Panc1 (cell line): ENCODE results near the gene CFAP100.

Experiments
- POLR2AphosphoS5 ChIP-seq: IDR thresholded peaks from 2 replicates; pipeline ENCODE4 v1.6.1; 2012; ENCODE audit warnings: mild to moderate bottlenecking, low read depth, low read length, moderate library complexity
- TF ChIP-seq, protein P1 (sequence below): fragments of 450-650 bp; IDR thresholded peaks from 2 replicates; pipeline ENCODE4 v1.5.1; 2017; ENCODE audit warnings: mild to moderate bottlenecking
- TF ChIP-seq, protein P2 (sequence below), 2 experiments: IDR thresholded peaks; 2 replicates each; pipeline ENCODE4 v1.6.1; 2011 to 2012; ENCODE audit warnings: low read depth in 2 of 2, control low read depth in 1 of 2, low read length in 1 of 2, mild to moderate bottlenecking in 1 of 2, moderate library complexity in 1 of 2; ENCODE audit not compliant: insufficient read depth in 1 of 2

DNA sequence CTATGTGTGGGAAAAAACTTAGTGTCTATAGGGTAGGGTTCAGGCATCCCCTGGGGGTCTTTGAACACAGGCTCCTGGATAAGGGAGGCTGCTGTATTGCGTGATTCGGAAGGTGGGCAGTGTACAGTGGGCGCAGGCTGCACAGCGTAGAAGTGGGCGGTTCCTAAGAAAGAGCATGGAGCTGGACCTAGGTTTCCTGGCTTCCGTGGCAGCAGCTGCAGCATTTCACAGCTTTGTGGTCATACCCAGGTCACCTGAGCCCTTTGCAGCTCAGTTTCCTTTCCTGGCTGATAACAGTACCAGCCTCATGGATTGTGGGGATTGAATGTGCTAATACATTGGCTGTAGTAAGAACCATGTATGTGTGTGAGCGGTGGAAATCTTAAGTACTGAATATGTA is 22.2 kb downstream of the CFAP100 start:
- TF ChIP-seq, protein P1, sequence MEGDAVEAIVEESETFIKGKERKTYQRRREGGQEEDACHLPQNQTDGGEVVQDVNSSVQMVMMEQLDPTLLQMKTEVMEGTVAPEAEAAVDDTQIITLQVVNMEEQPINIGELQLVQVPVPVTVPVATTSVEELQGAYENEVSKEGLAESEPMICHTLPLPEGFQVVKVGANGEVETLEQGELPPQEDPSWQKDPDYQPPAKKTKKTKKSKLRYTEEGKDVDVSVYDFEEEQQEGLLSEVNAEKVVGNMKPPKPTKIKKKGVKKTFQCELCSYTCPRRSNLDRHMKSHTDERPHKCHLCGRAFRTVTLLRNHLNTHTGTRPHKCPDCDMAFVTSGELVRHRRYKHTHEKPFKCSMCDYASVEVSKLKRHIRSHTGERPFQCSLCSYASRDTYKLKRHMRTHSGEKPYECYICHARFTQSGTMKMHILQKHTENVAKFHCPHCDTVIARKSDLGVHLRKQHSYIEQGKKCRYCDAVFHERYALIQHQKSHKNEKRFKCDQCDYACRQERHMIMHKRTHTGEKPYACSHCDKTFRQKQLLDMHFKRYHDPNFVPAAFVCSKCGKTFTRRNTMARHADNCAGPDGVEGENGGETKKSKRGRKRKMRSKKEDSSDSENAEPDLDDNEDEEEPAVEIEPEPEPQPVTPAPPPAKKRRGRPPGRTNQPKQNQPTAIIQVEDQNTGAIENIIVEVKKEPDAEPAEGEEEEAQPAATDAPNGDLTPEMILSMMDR: no peak
- TF ChIP-seq POLR2AphosphoS5: no peak
- TF ChIP-seq, protein P2, sequence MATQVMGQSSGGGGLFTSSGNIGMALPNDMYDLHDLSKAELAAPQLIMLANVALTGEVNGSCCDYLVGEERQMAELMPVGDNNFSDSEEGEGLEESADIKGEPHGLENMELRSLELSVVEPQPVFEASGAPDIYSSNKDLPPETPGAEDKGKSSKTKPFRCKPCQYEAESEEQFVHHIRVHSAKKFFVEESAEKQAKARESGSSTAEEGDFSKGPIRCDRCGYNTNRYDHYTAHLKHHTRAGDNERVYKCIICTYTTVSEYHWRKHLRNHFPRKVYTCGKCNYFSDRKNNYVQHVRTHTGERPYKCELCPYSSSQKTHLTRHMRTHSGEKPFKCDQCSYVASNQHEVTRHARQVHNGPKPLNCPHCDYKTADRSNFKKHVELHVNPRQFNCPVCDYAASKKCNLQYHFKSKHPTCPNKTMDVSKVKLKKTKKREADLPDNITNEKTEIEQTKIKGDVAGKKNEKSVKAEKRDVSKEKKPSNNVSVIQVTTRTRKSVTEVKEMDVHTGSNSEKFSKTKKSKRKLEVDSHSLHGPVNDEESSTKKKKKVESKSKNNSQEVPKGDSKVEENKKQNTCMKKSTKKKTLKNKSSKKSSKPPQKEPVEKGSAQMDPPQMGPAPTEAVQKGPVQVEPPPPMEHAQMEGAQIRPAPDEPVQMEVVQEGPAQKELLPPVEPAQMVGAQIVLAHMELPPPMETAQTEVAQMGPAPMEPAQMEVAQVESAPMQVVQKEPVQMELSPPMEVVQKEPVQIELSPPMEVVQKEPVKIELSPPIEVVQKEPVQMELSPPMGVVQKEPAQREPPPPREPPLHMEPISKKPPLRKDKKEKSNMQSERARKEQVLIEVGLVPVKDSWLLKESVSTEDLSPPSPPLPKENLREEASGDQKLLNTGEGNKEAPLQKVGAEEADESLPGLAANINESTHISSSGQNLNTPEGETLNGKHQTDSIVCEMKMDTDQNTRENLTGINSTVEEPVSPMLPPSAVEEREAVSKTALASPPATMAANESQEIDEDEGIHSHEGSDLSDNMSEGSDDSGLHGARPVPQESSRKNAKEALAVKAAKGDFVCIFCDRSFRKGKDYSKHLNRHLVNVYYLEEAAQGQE (IDR thresholded peaks at IDR 0.05; ENCODE audit: insufficient read depth in 1 of 2, low read depth in 2 of 2, low read length in 1 of 2): no peak
